ENCODE data around the gene PRKRIP1. TPM values are rescaled to one million over a fixed set of nuclear protein-coding genes. Genes with fewer than 3 reads are reported as not detected.
A peak's percentile ranks its signal among the peaks of the same experiment; 100 is the strongest.
"Not testable (repeated sequence)": the region's sequence is repeated elsewhere in the genome, so short reads cannot be mapped to it uniquely, and the experiment has no call there.

Gene PRKRIP1
- total and polyA plus RNA-seq, 8 donors: 17.1 to 44.9 (median 40.3) TPM

- Histone ChIP-seq H3K27ac (peak overlapping the region in 1 of 2 donors; percentile 41), H3K4me3 (no peak overlapping the region), H3K27me3 (no peaks in the 10 kb centered on the region), H3K4me1 (peaks cover 0 to 5% of the 10 kb centered on the region in 2 donors), H3K36me3 (peaks cover 0 to 50% of the 10 kb centered on the region in 2 donors), H3K9me3 (no peaks in the 10 kb centered on the region)
- intact Hi-C loops (cut with DNase I): no loop called here
- DNase-seq: no peak
- ATAC-seq: no peak
- TF ChIP-seq CTCF (IDR thresholded peaks at IDR 0.05): no peak
Observed at GRCh38 chr7:102376964-102377466, 19.1 kb upstream of the PRKRIP1 start.

GRCh38 chr7:102380837-102381236 is 15.3 kb upstream of the PRKRIP1 start:
- ATAC-seq; H3K4me3 ChIP-seq; H3K4me1 ChIP-seq; H3K9me3 ChIP-seq; intact Hi-C loops (cut with DNase I); H3K27me3 ChIP-seq; DNase-seq; H3K27ac ChIP-seq: not testable (repeated sequence)
- peaks cover 0 to 61% of the 10 kb centered on the region in 2 donors for H3K36me3 ChIP-seq

- H3K9me3 ChIP-seq; ATAC-seq; H3K4me3 ChIP-seq; intact Hi-C loops (cut with DNase I); DNase-seq; H3K27ac ChIP-seq; H3K27me3 ChIP-seq; H3K4me1 ChIP-seq: not testable (repeated sequence)
- peaks cover 0 to 60% of the 10 kb centered on the region in 2 donors for H3K36me3 ChIP-seq
Observed at GRCh38 chr7:102381696-102382425, 14.3 kb upstream of the PRKRIP1 start.

- H3K4me3 ChIP-seq: no peak overlapping the region
- peaks cover 0 to 32% of the 10 kb centered on the region in 2 donors for H3K36me3 ChIP-seq
- no peaks in the 10 kb centered on the region for H3K9me3 ChIP-seq
- intact Hi-C loops (cut with DNase I): no loop called here
- H3K4me1 ChIP-seq: no peaks in the 10 kb centered on the region
- ATAC-seq: no peak
- H3K27ac ChIP-seq: no peak overlapping the region
- no peak for DNase-seq
- TF ChIP-seq CTCF (IDR thresholded peaks at IDR 0.05): no peak
- H3K27me3 ChIP-seq: no peaks in the 10 kb centered on the region
Observed at GRCh38 chr7:102387064-102387463, 9.1 kb upstream of the PRKRIP1 start.

- DNase-seq (no peak), ATAC-seq (no peak)
- no peak overlapping the region for H3K4me3 ChIP-seq
- H3K9me3 ChIP-seq: no peaks in the 10 kb centered on the region
- no peak for TF ChIP-seq CTCF (IDR thresholded peaks at IDR 0.05)
- no peaks in the 10 kb centered on the region for H3K4me1 ChIP-seq
- peaks cover 0 to 46% of the 10 kb centered on the region in 2 donors for H3K36me3 ChIP-seq
- no peaks in the 10 kb centered on the region for H3K27me3 ChIP-seq
- H3K27ac ChIP-seq: no peak overlapping the region
- intact Hi-C loops (cut with DNase I): loop anchor here in 1 of 2 donors (2.0 kb wide), 1 partner anchor 111 kb away; no protein-coding TSS in a partner anchor
Observed at GRCh38 chr7:102389810-102390209, 6.4 kb upstream of the PRKRIP1 start.

GRCh38 chr7:102390697-102391484 is 5.3 kb upstream of the PRKRIP1 start:
- Histone ChIP-seq H3K4me1 (peaks cover 0 to 7% of the 10 kb centered on the region in 2 donors), H3K27ac (no peak overlapping the region), H3K36me3 (peaks cover 0 to 37% of the 10 kb centered on the region in 2 donors), H3K27me3 (no peaks in the 10 kb centered on the region), H3K9me3 (no peaks in the 10 kb centered on the region), H3K4me3 (no peak overlapping the region)
- ATAC-seq (peak; percentile 92), DNase-seq (peak; percentile 59 to 91 (median 81))
- peak; percentile 91 to 92 for TF ChIP-seq CTCF (IDR thresholded peaks at IDR 0.05)
- intact Hi-C loops (cut with DNase I): loop anchor here in 1 of 2 donors (2.0 kb wide), 1 partner anchor 112 kb away; no protein-coding TSS in a partner anchor

Measured in left lung (tissue), 10 donors.